ENCODE results near the gene SLC2A6.

SLC2A6 gene

DNA sequence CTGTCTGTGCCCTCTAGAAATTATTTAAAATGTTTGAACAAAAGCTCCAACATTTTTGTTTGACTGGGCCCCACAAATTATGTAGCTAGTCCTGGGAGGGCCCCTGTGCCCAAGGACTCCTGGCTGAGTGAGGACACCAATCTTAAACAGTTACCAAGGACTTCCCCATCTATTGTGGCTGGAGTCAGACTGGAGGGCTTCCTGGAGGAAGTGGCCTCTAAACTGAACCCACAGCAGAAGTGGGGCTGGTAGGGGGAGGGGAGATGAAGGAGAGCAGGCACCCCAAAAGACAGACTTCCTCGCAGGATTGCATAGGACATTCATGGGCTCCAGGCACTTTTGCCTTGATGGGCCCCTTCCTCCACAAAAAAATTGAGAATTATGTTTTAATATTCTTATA lies 48.7 kb downstream of the SLC2A6 start:
- no peak for DNase-seq

DNA sequence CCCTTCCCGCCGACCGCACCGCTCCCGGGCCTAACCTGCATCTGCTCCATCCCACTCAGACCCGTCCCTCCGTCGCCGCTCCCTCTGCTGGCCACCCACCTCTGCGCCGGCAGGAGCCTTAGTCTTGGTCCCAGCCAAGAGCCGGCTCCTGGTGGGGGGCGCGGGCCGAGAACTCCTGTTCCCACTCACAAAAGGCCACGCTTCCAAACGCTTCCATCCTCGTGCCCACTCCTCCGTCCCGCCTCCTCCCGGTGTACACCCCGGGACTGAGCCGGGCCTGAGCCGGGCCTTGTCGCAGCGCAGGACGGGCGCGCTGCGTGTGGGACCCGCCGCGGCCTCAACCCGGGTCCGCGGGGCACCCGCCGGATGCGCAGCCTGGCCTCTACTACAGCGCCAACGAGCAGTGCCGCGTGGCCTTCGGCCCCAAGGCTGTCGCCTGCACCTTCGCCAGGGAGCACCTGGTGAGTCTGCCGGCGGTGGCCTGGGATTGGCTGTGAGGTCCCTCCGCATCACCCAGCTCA lies 49.2 kb downstream of the SLC2A6 start:
- no peak for DNase-seq

GRCh38 chr9:133429214-133429613 lies 49.7 kb downstream of the SLC2A6 start:
- DNase-seq = no peak

DNA sequence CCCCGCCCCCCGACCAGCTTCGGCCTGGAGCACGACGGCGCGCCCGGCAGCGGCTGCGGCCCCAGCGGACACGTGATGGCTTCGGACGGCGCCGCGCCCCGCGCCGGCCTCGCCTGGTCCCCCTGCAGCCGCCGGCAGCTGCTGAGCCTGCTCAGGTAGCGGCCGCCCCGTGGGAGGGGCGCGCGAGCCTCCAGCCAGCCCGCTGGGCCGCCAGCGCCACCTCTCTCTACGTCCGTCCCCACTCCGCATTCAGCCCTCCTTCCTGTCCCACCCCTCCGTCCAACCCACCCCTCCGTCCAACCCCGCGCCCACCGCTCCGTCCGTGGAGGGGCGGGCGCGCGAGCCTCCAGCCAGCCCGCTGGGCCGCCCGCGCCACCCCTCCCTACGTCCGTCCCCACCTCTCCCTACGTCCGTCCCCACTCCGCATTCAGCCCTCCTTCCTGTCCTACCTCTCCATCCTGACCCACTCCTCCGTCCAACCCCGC lies 50.2 kb downstream of the SLC2A6 start:
- no peak for DNase-seq

DNA sequence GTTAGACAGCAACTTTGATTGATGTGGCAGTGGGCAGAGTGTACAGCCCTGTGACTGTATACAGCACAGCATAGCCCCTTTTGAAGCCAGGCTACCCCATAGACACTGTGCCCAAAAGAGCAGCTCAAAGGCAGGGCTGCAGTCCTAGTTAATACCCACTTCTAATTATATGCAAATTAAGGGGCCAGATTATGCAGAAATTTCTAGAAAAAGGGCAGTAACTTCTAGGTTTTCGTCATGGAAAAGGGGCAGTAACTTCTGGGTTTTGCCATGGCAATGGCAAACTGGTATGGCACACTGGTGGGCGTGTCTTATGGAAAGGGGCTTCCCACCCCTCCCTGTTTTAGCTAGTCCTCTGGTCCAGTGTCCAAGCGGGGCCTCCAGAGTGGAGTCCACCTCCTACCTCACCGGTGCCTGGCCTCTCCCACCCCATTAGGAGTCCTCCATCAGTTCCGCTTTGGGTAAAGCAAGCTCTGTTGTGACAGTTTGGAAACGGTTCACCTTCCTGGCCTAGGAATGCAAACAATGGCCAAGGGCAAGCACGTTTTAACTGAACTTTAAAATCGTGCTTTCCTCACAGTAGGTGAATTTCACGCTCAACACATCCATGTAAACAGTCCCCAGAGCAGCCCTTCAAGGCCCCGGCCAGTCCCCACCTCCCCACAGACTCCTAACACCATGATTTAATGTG lies 51.1 kb downstream of the SLC2A6 start:
- no peak for DNase-seq

- no peak for DNase-seq
Observed at GRCh38 chr9:133426011-133426410, 52.9 kb downstream of the SLC2A6 start.

DNA sequence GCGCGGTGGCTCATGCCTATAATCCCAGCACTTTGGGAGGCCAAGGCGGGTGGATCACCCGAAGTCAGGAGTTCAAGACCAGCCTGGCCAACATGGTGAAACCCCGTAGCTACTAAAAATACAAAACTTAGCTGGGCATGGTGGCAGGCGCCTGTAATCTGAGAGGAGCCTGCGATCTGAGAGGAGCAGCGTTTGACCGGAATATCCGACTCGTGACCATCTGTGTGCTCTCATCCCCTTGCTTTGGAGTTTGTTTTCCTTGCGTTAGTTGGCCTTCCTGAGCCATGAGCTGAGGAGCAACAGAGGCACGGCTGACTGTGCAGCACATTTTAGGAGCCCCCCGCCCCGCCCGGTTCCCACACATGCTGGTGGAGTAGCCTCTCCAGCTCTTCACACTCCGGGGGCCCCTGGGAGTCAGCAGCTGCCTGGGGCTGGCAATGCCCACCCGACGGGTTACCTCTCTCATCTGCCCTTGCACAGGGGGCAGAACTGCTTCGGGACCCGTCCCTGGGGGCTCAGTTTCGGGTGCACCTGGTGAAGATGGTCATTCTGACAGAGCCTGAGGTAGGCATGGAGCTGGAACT lies 53.8 kb downstream of the SLC2A6 start:
- no peak for DNase-seq

- DNase-seq = no peak
Observed at GRCh38 chr9:133424187-133424586, 54.7 kb downstream of the SLC2A6 start.

GRCh38 chr9:133423216-133423615 lies 55.7 kb downstream of the SLC2A6 start:
- DNase-seq = no peak

- no peak for DNase-seq
Observed at GRCh38 chr9:133421615-133422542, 57.0 kb downstream of the SLC2A6 start, which contains the start of gene ADAMTS13. Gene ADAMTS13, plus strand, starts transcription at chr9:133422367. Its CDS starts 77 bp downstream, at chr9:133422444.
